IMR-90 (cell line): Measurements from ENCODE around the gene CHDH. TPM values are rescaled to one million over a fixed set of nuclear protein-coding genes. Genes with fewer than 3 reads are reported as not detected.

ENCODE experiments used
- ATAC-seq: fragments of 200-7000 bp; cut with Tn5 transposase; 2 replicates; pipeline ENCODE4 v1.9.1; 2020; ENCODE audit warnings: low read depth, mild to moderate bottlenecking, moderate library complexity
- BruUV-seq: library from RNA; stranded (reverse); fragments of 400-500 nt; replicated peaks from 2 replicates; lab custom pipeline; 2021; lab: Mats Ljungman, UMichigan
- CTCF ChIA-PET: fragments of 300-600 bp; formaldehyde crosslinking; extraction: SDS; loops from one replicate; lab custom pipeline; 2021; ENCODE audit warnings: antibody characterized with exemption; lab: Yijun Ruan, JAX
- POLR2A ChIA-PET: fragments of 300-600 bp; sonication (Branson Sonifier 250); formaldehyde crosslinking; loops from one replicate; lab custom pipeline; 2022; ENCODE audit warnings: antibody characterized with exemption; ENCODE audit not compliant: unreplicated experiment; lab: Charles Lee
- DNase-seq: peaks from one replicate; pipeline ENCODE4 v3.0.0; 2013
- H2AFZ ChIP-seq: replicated peaks from 2 replicates; pipeline ENCODE3; 2013; ENCODE audit warnings: low read length, mild to moderate bottlenecking; ENCODE audit not compliant: poor library complexity
- H2AK5ac ChIP-seq: 2 replicates; pipeline ENCODE4 v1.6.1; 2013; ENCODE audit warnings: low read depth, low read length, inconsistent platforms
- H2AK9ac ChIP-seq: replicated peaks from 2 replicates; pipeline ENCODE3; 2013; ENCODE audit warnings: mild to moderate bottlenecking, low read depth, low read length, moderate library complexity; ENCODE audit not compliant: poor library complexity
- H2BK120ac ChIP-seq: 2 replicates; pipeline ENCODE4 v1.6.1; 2013; ENCODE audit warnings: low read depth, low read length, inconsistent platforms
- H2BK15ac ChIP-seq: 3 replicates; pipeline ENCODE4 v1.6.1; 2013; ENCODE audit warnings: low read depth, low read length, inconsistent platforms
- H2BK20ac ChIP-seq: 2 replicates; pipeline ENCODE4 v1.6.1; 2013; ENCODE audit warnings: low read depth, mild to moderate bottlenecking, inconsistent platforms, low read length, moderate library complexity
- H2BK5ac ChIP-seq: 2 replicates; pipeline ENCODE4 v1.6.1; 2013; ENCODE audit warnings: mild to moderate bottlenecking, low read depth, low read length, inconsistent platforms; ENCODE audit not compliant: poor library complexity, severe bottlenecking
- H3K14ac ChIP-seq: replicated peaks from 2 replicates; pipeline ENCODE4 v1.6.1; 2013; ENCODE audit warnings: low read depth, low read length, inconsistent platforms
- H3K18ac ChIP-seq: 2 replicates; pipeline ENCODE4 v1.6.1; 2013; ENCODE audit warnings: low read depth, low read length, control low read depth
- H3K23ac ChIP-seq: 2 replicates; pipeline ENCODE4 v1.6.1; 2013; ENCODE audit warnings: low read depth, low read length, inconsistent platforms
- H3K27ac ChIP-seq: 2 replicates; pipeline ENCODE4 v1.5.1; 2013; ENCODE audit warnings: mild to moderate bottlenecking, control low read depth, low read length; ENCODE audit not compliant: insufficient read depth
- H3K27me3 ChIP-seq: 2 replicates; pipeline ENCODE4 v1.6.1; 2013; ENCODE audit warnings: low read length; ENCODE audit not compliant: control insufficient read depth, insufficient read depth
- H3K36me3 ChIP-seq: 2 replicates; pipeline ENCODE4 v1.6.1; 2013; ENCODE audit warnings: low read length, mixed read lengths; ENCODE audit not compliant: control insufficient read depth, insufficient read depth
- H3K4ac ChIP-seq: 2 replicates; pipeline ENCODE4 v1.6.1; 2013; ENCODE audit warnings: low read depth, low read length, inconsistent platforms
- H3K4me1 ChIP-seq: 2 replicates; pipeline ENCODE4 v1.6.1; 2013; ENCODE audit warnings: low read length, mixed read lengths; ENCODE audit not compliant: control insufficient read depth, insufficient read depth
- H3K4me2 ChIP-seq: 2 replicates; pipeline ENCODE4 v1.6.1; 2013; ENCODE audit warnings: low read depth, mild to moderate bottlenecking, control low read depth, low read length, moderate library complexity
- H3K4me3 ChIP-seq: 2 replicates; pipeline ENCODE4 v1.5.1; 2013; ENCODE audit warnings: low read depth, mild to moderate bottlenecking, control low read depth, low read length, moderate library complexity; ENCODE audit not compliant: insufficient read depth
- H3K56ac ChIP-seq: 2 replicates; pipeline ENCODE4 v1.6.1; 2013; ENCODE audit warnings: low read length, inconsistent platforms; ENCODE audit not compliant: insufficient read depth; ENCODE audit errors: extremely low read depth
- H3K79me1 ChIP-seq, 2 experiments: 2 replicates each; pipeline ENCODE4 v1.6.1; 2013; ENCODE audit warnings: low read length in 2 of 2, inconsistent platforms in 1 of 2, low read depth in 1 of 2
- H3K9ac ChIP-seq: 2 replicates; pipeline ENCODE4 v1.6.1; 2013; ENCODE audit warnings: low read depth, low read length, control low read depth
- H3K9me1 ChIP-seq: 2 replicates; pipeline ENCODE4 v1.6.1; 2013; ENCODE audit warnings: low read length, inconsistent platforms; ENCODE audit not compliant: insufficient read depth
- H3K9me3 ChIP-seq: 2 replicates; pipeline ENCODE4 v1.6.1; 2013; ENCODE audit warnings: low read length; ENCODE audit not compliant: control insufficient read depth, insufficient read depth
- H4K20me1 ChIP-seq: 2 replicates; pipeline ENCODE4 v1.6.1; 2013; ENCODE audit warnings: low read length, inconsistent platforms; ENCODE audit not compliant: insufficient read depth
- H4K5ac ChIP-seq: 2 replicates; pipeline ENCODE4 v1.6.1; 2013; ENCODE audit warnings: mild to moderate bottlenecking, low read depth, low read length, control low read depth
- H4K8ac ChIP-seq, 2 experiments: 2 replicates each; pipeline ENCODE4 v1.6.1; 2013; ENCODE audit warnings: low read depth in 2 of 2, low read length in 2 of 2, control low read depth in 1 of 2, inconsistent platforms in 1 of 2
- H4K91ac ChIP-seq: 2 replicates; pipeline ENCODE4 v1.6.1; 2013; ENCODE audit warnings: low read depth, low read length, inconsistent platforms; ENCODE audit not compliant: insufficient read depth
- CTCF ChIP-seq: conservative IDR thresholded peaks from 2 replicates; pipeline ENCODE4 v1.5.1; 2012; ENCODE audit warnings: mild to moderate bottlenecking, low read depth, low read length, improper control_type of control experiment
- MAFK ChIP-seq: IDR thresholded peaks from 2 replicates; pipeline ENCODE4 v1.6.1; 2012; ENCODE audit warnings: low read depth, low read length, improper control_type of control experiment
- MXI1 ChIP-seq: IDR thresholded peaks from 2 replicates; pipeline ENCODE4 v1.6.1; 2012; ENCODE audit warnings: low read depth, mild to moderate bottlenecking, low read length, moderate library complexity, borderline replicate concordance
- NFE2L2 ChIP-seq: fragments of 150-350 bp; IDR thresholded peaks from 2 replicates; pipeline ENCODE4 v1.6.1; 2016; ENCODE audit warnings: low read depth, mild to moderate bottlenecking, low read length
- POLR2A ChIP-seq: IDR thresholded peaks from 2 replicates; pipeline ENCODE4 v1.6.1; 2012; ENCODE audit warnings: mild to moderate bottlenecking, low read depth, low read length
- RFX5 ChIP-seq: IDR thresholded peaks from 2 replicates; pipeline ENCODE4 v1.8.0; 2012; ENCODE audit warnings: low read depth, mild to moderate bottlenecking, low read length, moderate library complexity
- USF2 ChIP-seq: fragments of 150-350 bp; IDR thresholded peaks from 2 replicates; pipeline ENCODE4 v1.6.1; 2017; ENCODE audit warnings: mild to moderate bottlenecking, antibody characterized with exemption, low read length, low read depth
- WGBS, 2 experiments: methylation state at CpG; one replicate each; pipeline versions ENCODE4 v1.1.5 to v1.1.7; 2013; ENCODE audit warnings: missing lambda C conversion rate in 2 of 2; ENCODE audit not compliant: insufficient read length in 1 of 2; ENCODE audit errors: extremely low coverage in 2 of 2; 5-methylcytosine and 5-hydroxymethylcytosine counted together
- dilution Hi-C: fragments of 300-500 bp; cut with HindIII; formaldehyde crosslinking; loops from one replicate; pipeline ENCODE4 v1.14.3; 2018; ENCODE audit warnings: low sequenced_read_pairs; ENCODE audit not compliant: unreplicated experiment
- in situ Hi-C: fragments of 300-500 bp; cut with MboI; formaldehyde crosslinking; loops from 3 replicates; pipeline ENCODE4 v1.14.3; 2019; ENCODE audit warnings: low sequenced_read_pairs, inconsistent platforms, mixed read lengths
- intact Hi-C: fragments of 100-400 bp; cut with micrococcal nuclease; formaldehyde crosslinking; loops from 2 replicates; pipeline ENCODE4 v1.10.0; 2022
- polyA plus RNA-seq, 3 experiments: library from polyadenylated mRNA; depleted of rRNA; stranded (reverse); fragments of >200 nt; gene quantifications; 2 replicates each; pipeline ENCODE4 v1.2.3, GENCODE V29; 2012; ENCODE audit warnings: low replicate concordance in 1 of 3
- total RNA-seq: library from RNA; depleted of rRNA; stranded (reverse); fragments of >200 nt; gene quantifications from 2 replicates; pipeline ENCODE4 v1.2.3, GENCODE V29; 2012

The CHDH gene
- total and polyA plus RNA-seq, 2 of the 4 experiments (the other 2 are of a cell fraction): under 0.01 to 0.19 TPM

- 100% methylated on average over 2 of the region's 4 CpGs; no CpG with 5 or more reads in 1 of the 2 experiments for WGBS, 2 experiments
- no peak for ATAC-seq
- CTCF ChIA-PET: no interaction called here
Observed at GRCh38 chr3:53883008-53883407, 36.8 kb upstream of the CHDH start.

More at GRCh38 chr3:53883008-53883407, 36.8 kb upstream of the CHDH start:
- Histone ChIP-seq H2AFZ (no peak overlapping the region), H3K56ac (no peak overlapping the region), H3K79me1 (peaks cover 13 to 23% of the 10 kb centered on the region in 2 experiments), H4K5ac (no peak overlapping the region), H3K9ac (no peak overlapping the region), H3K4me1 (peaks cover 8% of the 10 kb centered on the region), H3K4ac (no peak overlapping the region), H3K4me3 (no peak overlapping the region), H4K8ac (peak overlapping the region in 1 of 2 experiments; percentile 81; a peak in 1 of 4 replicates), H3K27me3 (no peaks in the 10 kb centered on the region), H3K9me1 (peaks cover 6% of the 10 kb centered on the region; the same call in 1 of the 2 replicates), H2AK5ac (no peak overlapping the region), H2BK120ac (no peak overlapping the region), H4K91ac (no peak overlapping the region), H2BK20ac (no peak overlapping the region), H4K20me1 (no peaks in the 10 kb centered on the region), H2BK5ac (no peak overlapping the region), H3K14ac (no peak overlapping the region), H2AK9ac (no peak overlapping the region), H3K27ac (no peak overlapping the region), H3K23ac (no peak overlapping the region), H3K4me2 (no peak overlapping the region), H3K9me3 (no peaks in the 10 kb centered on the region), H3K18ac (no peak overlapping the region), H3K36me3 (peaks cover 16% of the 10 kb centered on the region), H2BK15ac (no peak overlapping the region)
- dilution Hi-C loops: no loop called here
- DNase-seq: no peak
- BruUV-seq: no TSS peak
- intact Hi-C loops: loop anchor here (5.0 to 10.0 kb wide), 2 partner anchors 538 to 586 kb away; partner anchors contain the start of gene DCP1A
- in situ Hi-C loops: loop anchor here (25.0 kb wide), 1 partner anchor 596 kb away; no protein-coding TSS in a partner anchor
- POLR2A ChIA-PET: no interaction called here
- TF ChIP-seq NFE2L2: no peak
- no peak for TF ChIP-seq USF2
- TF ChIP-seq MXI1: no peak
- no peak for TF ChIP-seq CTCF
- no peak for TF ChIP-seq RFX5
- TF ChIP-seq MAFK: no peak
- no peak for TF ChIP-seq POLR2A
